Skin of body (tissue), 2 donors: Measurements from ENCODE around the gene SPP2. TPM values are rescaled to one million over a fixed set of nuclear protein-coding genes. Genes with fewer than 3 reads are reported as not detected.

ENCODE experiments used
- DNase-seq: peaks from one replicate; lab custom pipeline; 2025; lab: John Stamatoyannopoulos, UW
- total RNA-seq: library from RNA; depleted of rRNA; stranded (reverse); fragments of >200 nt; gene quantifications from one replicate; pipeline ENCODE4 v1.2.3, GENCODE V29; 2014

Gene SPP2
- total RNA-seq, 1 donor from 2014 or later, result not detected

DNA sequence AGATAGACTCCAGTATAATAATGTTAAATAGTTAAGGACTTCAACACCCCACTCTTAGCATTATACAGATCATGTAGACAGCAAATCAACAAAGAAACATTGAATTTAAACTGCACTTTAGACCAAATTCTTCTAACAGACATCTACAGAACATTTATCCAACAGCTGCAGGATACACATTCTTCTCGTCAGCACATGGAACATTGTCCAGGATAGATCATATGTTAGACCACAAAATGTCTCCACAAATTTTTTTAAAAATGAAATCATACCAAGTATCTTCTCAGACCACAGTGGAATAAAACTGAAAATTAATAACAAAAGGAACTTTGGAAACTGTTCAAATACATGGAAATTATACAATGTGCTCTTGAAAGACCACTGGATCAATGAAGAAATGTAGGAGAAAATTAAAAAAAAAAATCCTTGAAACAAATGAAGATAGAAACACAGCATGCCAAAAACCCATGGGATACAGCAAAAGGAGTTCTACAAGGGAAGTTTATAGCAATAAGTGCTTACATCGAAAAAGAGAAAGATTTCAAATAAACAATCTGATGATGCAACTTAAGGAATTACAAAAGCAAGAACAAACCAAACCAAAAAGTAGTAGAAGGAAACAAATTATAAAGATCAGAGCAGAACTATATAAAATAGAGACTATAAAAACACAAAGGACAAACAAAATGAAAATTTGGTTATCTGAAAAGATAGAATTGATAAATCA, 12.3 kb upstream of the SPP2 start:
- DNase-seq, result peak; percentile 71

- DNase-seq, result no peak
Measured at GRCh38 chr2:234044157-234044556, 6.3 kb upstream of the SPP2 start.

DNA sequence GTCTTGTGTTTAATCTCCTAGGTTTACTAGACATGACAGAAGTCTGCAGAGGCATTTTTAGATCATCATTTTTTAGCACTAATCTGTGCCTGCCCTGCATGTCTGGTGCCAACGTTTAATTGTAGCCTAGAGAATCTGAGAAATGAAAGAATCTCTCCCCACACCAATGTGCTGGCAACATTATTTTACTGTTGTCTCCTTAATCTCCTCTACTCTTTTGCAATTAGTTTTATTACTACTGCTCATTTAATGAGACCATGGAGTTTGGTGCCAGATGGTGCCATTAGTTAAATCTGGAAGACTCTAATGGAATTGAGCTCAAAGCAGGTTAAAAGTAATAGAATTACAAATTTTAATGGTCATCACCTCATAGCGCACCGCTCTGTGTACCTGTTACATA, 4.0 kb upstream of the SPP2 start:
- no peak for DNase-seq

DNA sequence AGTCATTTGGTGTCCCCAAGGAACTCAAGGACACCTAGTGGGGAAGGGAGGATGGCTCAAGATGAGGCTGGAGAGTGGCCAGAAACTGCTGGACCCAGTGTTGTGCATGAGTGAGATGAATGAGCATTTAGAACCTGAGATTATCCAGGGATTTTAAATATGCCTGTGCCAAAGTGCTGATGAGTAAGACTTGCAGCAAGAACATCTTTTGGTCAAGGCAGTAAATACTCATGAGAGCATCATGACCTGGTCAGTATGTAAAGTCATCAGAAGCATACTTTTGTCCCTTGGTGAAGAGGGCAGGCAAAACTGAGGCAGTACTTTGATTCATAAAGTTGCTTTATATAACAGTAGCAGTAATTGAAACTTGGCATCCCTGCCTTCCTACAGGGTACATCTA, 3.1 kb upstream of the SPP2 start:
- DNase-seq, result no peak

DNA sequence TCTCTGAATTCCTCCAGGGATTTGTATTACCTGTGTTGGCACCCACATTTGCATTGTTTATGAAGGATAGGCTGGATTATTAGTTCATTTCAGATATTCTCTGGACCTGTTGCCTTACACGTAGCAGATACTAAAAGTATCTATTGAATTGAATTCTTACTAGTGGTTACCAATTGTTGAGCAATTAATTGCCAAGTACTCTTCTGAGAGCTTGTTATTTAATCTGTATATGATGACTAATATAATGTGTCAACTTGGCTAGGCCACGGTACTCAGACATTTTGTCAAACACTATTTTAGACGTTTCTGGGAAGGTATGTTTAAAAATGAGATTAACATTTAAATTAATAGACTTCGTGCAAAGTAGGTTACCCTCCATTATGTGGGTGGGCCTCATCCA, 2.5 kb upstream of the SPP2 start:
- no peak for DNase-seq

- no peak for DNase-seq
Measured at GRCh38 chr2:234051374-234052070, 1.0 kb downstream of the SPP2 start.

DNA sequence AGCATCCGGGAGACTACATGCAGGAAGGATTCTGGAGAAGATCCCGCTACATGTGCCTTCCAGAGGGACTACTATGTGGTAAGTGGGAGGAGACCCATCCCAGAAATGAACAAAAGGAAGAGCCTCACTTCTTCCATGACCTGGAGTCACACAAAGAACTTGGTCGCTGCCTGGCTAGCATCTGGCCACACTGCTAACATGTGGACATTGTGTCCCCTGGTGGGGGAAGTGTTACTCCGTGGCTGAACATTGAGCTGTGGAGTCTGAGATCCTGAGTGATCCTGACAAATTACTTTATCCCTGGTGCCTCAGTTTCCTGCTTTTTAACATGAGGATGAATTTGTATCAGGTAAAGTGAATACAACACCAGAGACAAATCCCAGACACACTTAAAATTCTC, 8.4 kb downstream of the SPP2 start:
- peak; percentile 30 for DNase-seq

DNA sequence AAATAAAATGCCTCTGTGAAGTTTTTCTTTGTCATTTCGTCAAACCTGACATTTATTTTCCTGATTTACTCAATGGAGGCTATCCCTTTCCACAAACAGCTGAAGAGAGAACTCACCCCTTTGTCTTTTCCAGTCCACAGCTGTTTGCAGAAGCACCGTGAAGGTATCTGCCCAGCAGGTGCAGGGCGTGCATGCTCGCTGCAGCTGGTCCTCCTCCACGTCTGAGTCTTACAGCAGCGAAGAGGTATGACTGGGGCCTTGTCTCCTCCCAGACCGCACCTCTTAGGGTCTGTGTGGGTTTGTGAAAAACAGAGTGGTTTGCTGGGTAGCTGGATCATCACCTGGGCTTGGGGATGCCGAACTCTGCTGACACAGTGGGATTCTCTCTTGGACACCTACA, 9.7 kb downstream of the SPP2 start:
- no peak for DNase-seq

GRCh38 chr2:234061624-234062257, 11.2 kb downstream of the SPP2 start:
- no peak for DNase-seq

- DNase-seq, result peak; percentile 54
Measured at GRCh38 chr2:234066587-234066986, 16.1 kb downstream of the SPP2 start.

DNA sequence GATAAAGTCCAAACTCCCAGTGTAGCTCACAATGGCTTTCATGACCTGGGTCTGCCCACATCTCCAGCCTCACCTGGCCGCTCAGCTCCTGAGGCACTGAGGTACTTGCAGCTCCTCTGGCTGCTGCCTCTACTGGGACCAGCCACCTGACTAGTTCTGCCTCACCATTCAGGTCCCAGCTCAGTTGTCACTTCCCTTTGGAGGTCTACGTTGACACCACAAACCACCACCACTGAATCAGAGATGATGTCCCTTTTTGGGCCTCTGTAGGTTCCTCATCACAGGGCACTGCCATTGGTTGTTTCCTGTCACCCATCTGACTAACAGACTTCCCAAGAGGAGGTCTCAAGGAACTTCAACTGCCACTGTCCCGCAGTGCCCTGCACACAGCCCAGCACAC, 21.2 kb downstream of the SPP2 start:
- no peak for DNase-seq

DNA sequence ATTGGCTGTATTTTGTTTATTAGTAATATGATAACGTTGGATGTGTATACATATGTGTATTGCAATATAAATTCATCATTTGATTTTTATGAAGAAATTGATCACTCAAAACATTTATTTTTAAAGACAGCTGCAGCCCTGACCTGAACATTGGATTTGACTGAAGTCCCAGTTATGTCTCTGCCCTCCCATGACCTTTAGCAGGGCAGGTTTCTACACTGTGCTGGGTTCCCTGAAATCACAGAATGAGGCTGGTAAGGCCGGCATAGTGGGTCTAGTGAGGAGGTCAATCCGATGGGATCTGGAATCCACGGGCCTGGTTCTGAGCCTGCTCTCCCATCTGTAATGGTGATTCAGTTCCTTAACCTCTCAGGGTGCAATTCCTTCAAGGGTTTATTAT, 22.0 kb downstream of the SPP2 start:
- DNase-seq, result no peak

- DNase-seq, result no peak
Measured at GRCh38 chr2:234074751-234075517, 24.4 kb downstream of the SPP2 start.

DNA sequence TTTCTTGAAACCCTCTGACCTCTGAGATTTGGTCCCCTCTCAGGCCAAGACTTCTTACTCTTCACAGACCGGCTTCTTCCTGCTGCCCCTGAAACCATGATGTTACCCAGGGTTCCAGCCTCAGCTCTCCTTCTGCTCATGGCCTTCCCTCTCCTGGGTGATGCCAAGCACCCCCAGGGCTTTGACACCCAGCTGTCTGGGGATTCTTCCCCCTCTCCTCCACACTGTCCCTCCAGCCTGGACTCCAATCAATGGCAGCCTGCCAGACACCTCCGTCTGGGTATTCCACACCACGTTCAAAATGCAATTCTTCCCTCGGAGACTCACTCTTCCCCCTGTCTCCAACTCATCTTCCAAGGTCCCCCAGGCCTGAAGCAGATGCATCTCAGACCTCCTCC, 25.0 kb downstream of the SPP2 start:
- no peak for DNase-seq

GRCh38 chr2:234075947-234076346, 25.4 kb downstream of the SPP2 start:
- DNase-seq, result no peak

GRCh38 chr2:234076451-234076850, 25.9 kb downstream of the SPP2 start:
- no peak for DNase-seq

GRCh38 chr2:234078129-234078528, 27.6 kb downstream of the SPP2 start:
- no peak for DNase-seq

DNA sequence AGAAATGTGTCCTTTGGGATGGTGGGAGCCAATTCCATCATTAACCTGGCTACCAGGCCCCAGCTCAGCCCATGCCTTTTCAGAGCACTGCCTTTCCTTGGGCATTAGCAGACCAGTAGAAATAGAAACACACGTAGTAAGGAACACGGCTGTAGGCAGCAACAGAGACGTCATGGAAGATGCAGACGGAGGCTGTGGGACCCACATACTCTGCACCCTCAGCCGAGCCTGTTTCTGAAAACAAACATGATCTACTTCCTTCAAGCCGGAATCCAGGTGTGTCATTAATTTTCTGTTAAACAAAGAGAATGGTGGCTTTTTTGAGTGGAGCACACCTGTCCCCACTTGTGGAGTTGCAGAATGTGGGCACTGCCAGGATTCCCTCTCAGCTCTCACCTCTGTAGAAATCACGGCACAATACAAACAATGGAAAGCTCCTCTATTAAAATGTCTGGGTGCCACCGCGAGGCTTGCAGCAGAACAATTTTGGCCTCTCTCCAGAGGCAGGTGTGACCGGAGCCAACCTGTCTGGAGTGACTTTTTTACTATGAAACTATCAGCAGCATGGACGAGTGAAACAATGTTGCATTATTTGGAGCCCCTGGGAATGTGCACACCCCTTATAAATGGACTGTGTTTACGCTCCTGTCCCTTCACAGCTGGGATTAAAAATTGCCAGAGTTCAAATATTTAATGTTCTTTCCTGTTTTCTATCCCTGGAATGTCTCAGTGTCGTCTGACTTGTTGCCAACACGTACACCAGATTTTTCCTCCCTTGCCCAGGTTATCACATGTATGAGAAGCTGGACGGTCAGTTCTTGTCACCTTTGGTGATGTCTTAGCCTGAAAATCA, 31.7 kb downstream of the SPP2 start:
- no peak for DNase-seq

GRCh38 chr2:234083572-234084348, 33.3 kb downstream of the SPP2 start:
- DNase-seq, result no peak

GRCh38 chr2:234091432-234091879, 41.0 kb downstream of the SPP2 start:
- DNase-seq, result no peak
